ENCODE results near the gene CCNQ. TPM values are rescaled to one million over a fixed set of nuclear protein-coding genes. Genes with fewer than 3 reads are reported as not detected.
"Not testable (repeated sequence)": the region's sequence is repeated elsewhere in the genome, so short reads cannot be mapped to it uniquely, and the experiment has no call there.

Gene CCNQ
- total and polyA plus RNA-seq, 2 of the 8 experiments (the other 6 are each of a cell fraction or from before 2014, with no cell fraction given) = 16.6 to 32.1 TPM

DNA sequence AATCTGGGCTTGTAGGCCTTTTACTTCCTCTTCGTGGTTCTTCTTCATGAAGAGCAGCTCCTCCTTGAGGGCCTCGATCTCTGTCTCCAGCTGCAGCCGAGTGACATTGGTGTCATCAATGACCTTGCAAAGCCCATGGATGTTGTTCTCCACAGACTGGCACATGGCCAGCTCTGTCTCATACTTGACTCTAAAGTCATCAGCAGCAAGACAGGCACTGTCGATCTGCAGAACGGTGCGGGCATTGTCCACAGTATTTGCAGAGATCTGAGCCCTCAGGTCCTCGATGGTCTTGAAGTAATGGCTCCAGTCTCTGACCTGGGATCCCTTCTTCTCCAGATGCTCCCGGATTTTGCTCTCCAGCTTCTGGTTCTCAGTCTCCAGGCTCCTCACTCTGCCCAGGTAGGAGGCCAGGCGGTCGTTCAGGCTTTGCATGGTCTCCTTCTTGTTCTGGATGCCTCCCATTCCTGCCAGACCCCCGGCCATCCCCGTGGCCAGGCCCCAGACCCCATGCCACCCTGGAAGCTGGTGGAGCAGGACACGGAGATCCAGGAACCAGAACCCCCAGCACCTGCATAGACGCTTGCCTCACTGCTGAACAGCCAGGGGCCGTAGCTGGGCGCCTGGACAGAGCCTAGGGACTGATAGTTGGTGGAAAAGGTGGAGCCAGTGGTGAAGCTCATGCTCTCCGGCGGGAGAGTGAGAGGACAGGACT is 5.9 kb upstream of the CCNQ start:
- H3K14ac ChIP-seq (ENCODE audit: insufficient read length); H2AFZ ChIP-seq (ENCODE audit: low read length); H2BK5ac ChIP-seq (ENCODE audit: low read depth, low read length); H3K9me3 ChIP-seq (ENCODE audit: insufficient read depth in 2 of 2, low read depth in 1 of 2, low read length in 1 of 2); POLR2A ChIA-PET (ENCODE audit: partially characterized antibody); H4K91ac ChIP-seq (replicated peaks; ENCODE audit: insufficient read length, low read length); H3K4ac ChIP-seq (replicated peaks; ENCODE audit: insufficient read length, low read depth, low read length); H3K23ac ChIP-seq (ENCODE audit: insufficient read length); H2AK5ac ChIP-seq (ENCODE audit: low read depth, low read length); FAIRE-seq; H3K18ac ChIP-seq (ENCODE audit: extremely low read depth, low read length); H2BK20ac ChIP-seq (ENCODE audit: low read length); H2BK15ac ChIP-seq (ENCODE audit: low read length); H2BK12ac ChIP-seq (ENCODE audit: low read depth, low read length); H3K4me3 ChIP-seq (ENCODE audit: extremely low read depth in 1 of 4, insufficient read depth in 2 of 4, low read depth in 3 of 4, low read length in 4 of 4); H3K27ac ChIP-seq (ENCODE audit: low read depth, low read length); H3K56ac ChIP-seq (replicated peaks; ENCODE audit: insufficient read length, low read depth, low read length); H4K8ac ChIP-seq (ENCODE audit: extremely low read depth, insufficient read depth, low read length); H3K9ac ChIP-seq (replicated peaks in 1 of 4; ENCODE audit: extremely low read depth in 1 of 4, low read depth in 3 of 4, low read length in 3 of 4); H4K20me1 ChIP-seq (replicated peaks in 1 of 2; ENCODE audit: control insufficient read depth in 1 of 2, insufficient read depth in 2 of 2, low read length in 2 of 2); H3K23me2 ChIP-seq (ENCODE audit: low read depth, low read length); H2BK120ac ChIP-seq (replicated peaks; ENCODE audit: low read depth, low read length); H4K5ac ChIP-seq (ENCODE audit: insufficient read length, low read depth, low read length); H3K4me1 ChIP-seq (replicated peaks in 1 of 4; ENCODE audit: control insufficient read depth in 3 of 4, insufficient read depth in 4 of 4, low read length in 3 of 4); H3K4me2 ChIP-seq (ENCODE audit: insufficient read depth in 1 of 2, low read depth in 2 of 2, low read length in 2 of 2); DNase-seq (ENCODE audit: low read depth in 1 of 2, low spot score in 2 of 2); H3K79me1 ChIP-seq (ENCODE audit: low read depth, low read length); H3K36me3 ChIP-seq (ENCODE audit: control insufficient read depth in 2 of 4, insufficient read depth in 4 of 4, low read length in 3 of 4); H3K79me2 ChIP-seq (ENCODE audit: control insufficient read depth in 1 of 2, insufficient read depth in 2 of 2, low read length in 2 of 2): not testable (repeated sequence)
- WGBS, 2 experiments (ENCODE audit: extremely low coverage in 1 of 2, insufficient coverage in 1 of 2, insufficient read length in 1 of 2, insufficient replicate concordance in 2 of 2, low coverage in 1 of 2, low lambda C conversion rate in 2 of 2, missing lambda C conversion rate in 1 of 2) = 62% methylated on average over 4 of the region's 18 CpGs; no CpG with 5 or more reads in 1 of the 2 experiments
- CTCF ChIA-PET (ENCODE audit: partially characterized antibody) = interaction anchor here (0.9 to 3.6 kb wide), 10 partner anchors 25 to 80 kb away, joined by 3 to 17 read pairs (median 4); no protein-coding TSS in a partner anchor
- peaks cover 0 to 13% (median 5%) of the 10 kb centered on the region in 4 experiments; a peak in 4 of 7 replicates for H3K27me3 ChIP-seq (replicated peaks in 1 of 4; ENCODE audit: control insufficient read depth in 3 of 4, extremely low read depth in 1 of 4, insufficient read depth in 3 of 4, low read length in 3 of 4)

Measured in H1 (cell line).